Measurements from ENCODE around the gene HOXD13. TPM values are rescaled to one million over a fixed set of nuclear protein-coding genes. Genes with fewer than 3 reads are reported as not detected.

Gene HOXD13
- total RNA-seq, 2 experiments from 2014 or later: not detected

GRCh38 chr2:176136374-176137251 is 44.1 kb downstream of the HOXD13 start:
- no peaks in the 10 kb centered on the region for H3K9me3 Mint-ChIP-seq
- ChIA-PET POLR2A (no interaction called here), CTCF (interaction anchor here (1.1 kb wide), 1 partner anchor 318 kb away, joined by 3 read pairs; no protein-coding TSS in a partner anchor)
- peaks cover 34% of the 10 kb centered on the region for H3K4me1 Mint-ChIP-seq
- no peak for DNase-seq
- H3K4me3 Mint-ChIP-seq: no peak overlapping the region
- H3K27ac Mint-ChIP-seq: no peak overlapping the region
- no peaks in the 10 kb centered on the region for H3K36me3 Mint-ChIP-seq (ENCODE audit: low read depth)
- H3K27me3 Mint-ChIP-seq: peaks cover 89% of the 10 kb centered on the region

GRCh38 chr2:176137252-176137580 is 44.7 kb downstream of the HOXD13 start:
- CTCF ChIA-PET: no interaction called here
- Mint-ChIP-seq H3K4me1 (peaks cover 31% of the 10 kb centered on the region), H3K4me3 (no peak overlapping the region), H3K27ac (no peak overlapping the region), H3K9me3 (no peaks in the 10 kb centered on the region), H3K36me3 (ENCODE audit: low read depth) (no peaks in the 10 kb centered on the region), H3K27me3 (peaks cover 87% of the 10 kb centered on the region)
- POLR2A ChIA-PET: no interaction called here
- no peak for DNase-seq

GRCh38 chr2:176137906-176138305 is 45.4 kb downstream of the HOXD13 start:
- no peak overlapping the region for H3K27ac Mint-ChIP-seq
- ChIA-PET POLR2A (no interaction called here), CTCF (interaction anchor here (2.1 kb wide), 1 partner anchor 13 kb away, joined by 6 read pairs; the partner anchor contains the start of gene HOXD4)
- H3K9me3 Mint-ChIP-seq: no peaks in the 10 kb centered on the region
- DNase-seq: no peak
- H3K4me1 Mint-ChIP-seq: peaks cover 27% of the 10 kb centered on the region
- H3K27me3 Mint-ChIP-seq: peaks cover 83% of the 10 kb centered on the region
- no peak overlapping the region for H3K4me3 Mint-ChIP-seq
- no peaks in the 10 kb centered on the region for H3K36me3 Mint-ChIP-seq (ENCODE audit: low read depth)

GRCh38 chr2:176138526-176138922 is 46.0 kb downstream of the HOXD13 start:
- Mint-ChIP-seq H3K27ac (no peak overlapping the region), H3K9me3 (no peaks in the 10 kb centered on the region), H3K4me3 (no peak overlapping the region), H3K27me3 (peaks cover 81% of the 10 kb centered on the region), H3K4me1 (peaks cover 26% of the 10 kb centered on the region), H3K36me3 (ENCODE audit: low read depth) (no peaks in the 10 kb centered on the region)
- ChIA-PET CTCF (interaction anchor here (1.2 to 3.6 kb wide), 7 partner anchors 11 to 1010 kb away, joined by 5 to 64 read pairs (median 8); partner anchors contain the start of gene HOXD4), POLR2A (no interaction called here)
- DNase-seq: no peak

- H3K9me3 Mint-ChIP-seq: no peaks in the 10 kb centered on the region
- ChIA-PET POLR2A (no interaction called here), CTCF (interaction anchor here (0.9 to 3.6 kb wide), 11 partner anchors 8 to 1009 kb away, joined by 3 to 64 read pairs (median 8); partner anchors contain the start of gene HOXD4)
- H3K4me3 Mint-ChIP-seq: no peak overlapping the region
- peaks cover 26% of the 10 kb centered on the region for H3K4me1 Mint-ChIP-seq
- peaks cover 80% of the 10 kb centered on the region for H3K27me3 Mint-ChIP-seq
- no peaks in the 10 kb centered on the region for H3K36me3 Mint-ChIP-seq (ENCODE audit: low read depth)
- no peak overlapping the region for H3K27ac Mint-ChIP-seq
- no peak for DNase-seq
These were observed 46.6 kb downstream of the HOXD13 start for GRCh38 chr2:176138923-176139660.

GRCh38 chr2:176139661-176140512 is 47.4 kb downstream of the HOXD13 start:
- no peak overlapping the region for H3K27ac Mint-ChIP-seq
- H3K4me3 Mint-ChIP-seq: no peak overlapping the region
- no peaks in the 10 kb centered on the region for H3K36me3 Mint-ChIP-seq (ENCODE audit: low read depth)
- DNase-seq: no peak
- H3K27me3 Mint-ChIP-seq: peaks cover 77% of the 10 kb centered on the region
- CTCF ChIA-PET: interaction anchor here (0.6 to 3.6 kb wide), 25 partner anchors 8 to 1008 kb away, joined by 3 to 64 read pairs (median 4); partner anchors contain the start of gene HOXD4
- POLR2A ChIA-PET: interaction anchor here (1.0 kb wide), 1 partner anchor 11 kb away, joined by 3 read pairs; no protein-coding TSS in a partner anchor
- no peaks in the 10 kb centered on the region for H3K9me3 Mint-ChIP-seq
- peaks cover 26% of the 10 kb centered on the region for H3K4me1 Mint-ChIP-seq

- H3K4me3 Mint-ChIP-seq: peak overlapping the region; percentile 9
These were observed 48.2 kb downstream of the HOXD13 start for GRCh38 chr2:176140513-176141317.

GRCh38 chr2:176142281-176142680 is 49.8 kb downstream of the HOXD13 start:
- no peak overlapping the region for H3K27ac Mint-ChIP-seq
- H3K36me3 Mint-ChIP-seq (ENCODE audit: low read depth): no peaks in the 10 kb centered on the region
- no peak overlapping the region for H3K4me3 Mint-ChIP-seq
- peaks cover 75% of the 10 kb centered on the region for H3K27me3 Mint-ChIP-seq
- H3K4me1 Mint-ChIP-seq: peaks cover 19% of the 10 kb centered on the region
- no peaks in the 10 kb centered on the region for H3K9me3 Mint-ChIP-seq
- DNase-seq: no peak
- ChIA-PET CTCF (interaction anchor here (1.2 kb wide), 1 partner anchor 413 kb away, joined by 3 read pairs; no protein-coding TSS in a partner anchor), POLR2A (no interaction called here)

More at GRCh38 chr2:176140513-176141317, 48.2 kb downstream of the HOXD13 start:
- no peaks in the 10 kb centered on the region for H3K36me3 Mint-ChIP-seq (ENCODE audit: low read depth)
- H3K27me3 Mint-ChIP-seq: peaks cover 74% of the 10 kb centered on the region
- ChIA-PET CTCF (interaction anchor here (0.6 to 3.6 kb wide), 25 partner anchors 9 to 1007 kb away, joined by 3 to 64 read pairs (median 4); no protein-coding TSS in a partner anchor), POLR2A (interaction anchor here (0.7 to 1.0 kb wide), 2 partner anchors 10 to 21 kb away, joined by 3 read pairs; no protein-coding TSS in a partner anchor)
- H3K27ac Mint-ChIP-seq: no peak overlapping the region
- peak; percentile 70 for DNase-seq
- H3K4me1 Mint-ChIP-seq: peaks cover 22% of the 10 kb centered on the region
- H3K9me3 Mint-ChIP-seq: no peaks in the 10 kb centered on the region

Other genes with a start within 250 kb of the HOXD13 start
- 10 to 100 TPM; 43.5 to 48.7 TPM for gene LNPK, start 90.5 kb upstream of the HOXD13 start, total RNA-seq
- not detected for gene EVX2, start 8.8 kb upstream of the HOXD13 start, total RNA-seq
- not detected for gene HOXD12, start 7.1 kb downstream of the HOXD13 start, total RNA-seq
- not detected for gene HOXD11, start 14.6 kb downstream of the HOXD13 start, total RNA-seq
- gene HOXD10, start 24.1 kb downstream of the HOXD13 start, total RNA-seq: not detected
- gene HOXD9, start 30.0 kb downstream of the HOXD13 start, total RNA-seq: not detected
- gene HOXD8, start 37.0 kb downstream of the HOXD13 start, total RNA-seq: not detected
- gene HOXD4, start 58.8 kb downstream of the HOXD13 start, total RNA-seq: not detected
- gene HOXD3, start 64.6 kb downstream of the HOXD13 start, total RNA-seq: not detected
- not detected for gene HOXD1, start 95.9 kb downstream of the HOXD13 start, total RNA-seq
- gene MTX2, start 176.7 kb downstream of the HOXD13 start, total RNA-seq: 10 to 100 TPM; 12.2 to 15.1 TPM

Data from activated CD4-positive, alpha-beta memory T cell treated with anti-CD3 and anti-CD28 coated beads, Interleukin-2, amount 10 ng/mL, durations not matched to agents 7 days and 5 days (primary cell).